ENCODE results near the gene LCN6. TPM values are rescaled to one million over a fixed set of nuclear protein-coding genes. Genes with fewer than 3 reads are reported as not detected.
"Not testable (repeated sequence)": the region's sequence is repeated elsewhere in the genome, so short reads cannot be mapped to it uniquely, and the experiment has no call there.

Gene LCN6
- total and polyA plus RNA-seq, 7 donors: 0.44 to 15.0 (median 10.7) TPM

DNA sequence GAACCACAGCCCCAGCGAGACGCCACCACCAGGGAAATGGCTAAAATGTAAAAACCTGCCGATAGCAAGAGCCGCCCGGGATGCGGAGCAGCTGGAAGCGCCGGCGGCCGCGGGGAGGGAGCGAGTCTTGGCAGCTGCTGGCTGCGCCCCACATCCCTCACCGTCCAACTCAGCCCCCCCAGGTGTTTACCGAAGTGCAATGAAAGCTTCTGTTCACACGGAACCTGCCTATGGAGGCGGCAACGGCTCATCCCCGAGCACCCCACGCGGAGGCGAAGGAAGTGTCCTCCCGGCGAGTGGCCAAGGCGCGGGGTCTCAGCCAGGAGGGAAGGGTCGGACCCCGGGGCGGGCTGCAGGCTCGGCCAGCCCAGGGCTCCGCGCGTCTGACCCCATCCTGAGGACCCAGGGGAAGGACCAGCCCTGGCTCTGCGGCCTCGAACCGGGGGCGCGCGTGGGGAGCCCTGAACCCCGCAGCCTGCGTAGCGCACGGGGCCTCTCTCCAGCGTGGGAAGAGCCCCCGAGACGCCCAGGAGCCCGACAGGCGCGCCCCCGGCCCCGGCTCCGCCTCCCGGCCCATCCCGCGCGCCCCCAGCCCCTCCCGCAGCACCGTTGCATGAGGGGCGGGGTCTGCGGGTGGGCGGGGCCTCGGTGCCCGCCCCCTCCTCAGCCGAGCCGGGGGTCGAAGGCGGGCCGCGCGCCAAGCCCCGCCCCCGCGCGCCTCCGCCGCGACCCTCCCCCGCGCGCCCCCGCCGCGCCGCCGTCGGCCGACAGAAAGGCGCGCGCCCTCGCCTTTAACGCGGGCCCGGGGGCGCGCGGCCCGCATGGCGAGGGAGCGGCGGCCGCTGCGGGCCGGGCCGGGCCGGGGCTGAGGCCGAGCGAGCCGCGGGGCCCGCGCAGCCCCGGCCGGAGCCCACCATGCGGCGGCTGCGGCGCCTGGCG, 36.3 kb downstream of the LCN6 start, which contains the start of gene DIPK1B:
TSS of gene DIPK1B (plus strand) at position 822 of the 939 bp plus-strand sequence. CDS start at position 916, 94 bp downstream.
- 1 to 2% (median 2%) methylated on average over 45 to 117 of the region's 119 CpGs for WGBS, 3 donors
- DNase-seq (no peak), ATAC-seq (no peak)
- Histone ChIP-seq H3K9me3 (no peaks in the 10 kb centered on the region), H3K36me3 (ENCODE audit: insufficient read depth in 1 of 2, low read depth in 1 of 2) (no peaks in the 10 kb centered on the region), H3K4me1 (peaks cover 9% of the 10 kb centered on the region), H3K27me3 (ENCODE audit: insufficient read depth in 3 of 3, low read length in 2 of 3) (peaks cover 0 to 46% (median 21%) of the 10 kb centered on the region in 3 donors), H3K4me3 (peak within 1 kb of the TSS; percentile 55), H3K27ac (no peak within 1 kb of the TSS)
- intact Hi-C loops (cut with DNase I): no loop called here
- no peak for TF ChIP-seq CTCF (IDR thresholded peaks at IDR 0.05)

DNA sequence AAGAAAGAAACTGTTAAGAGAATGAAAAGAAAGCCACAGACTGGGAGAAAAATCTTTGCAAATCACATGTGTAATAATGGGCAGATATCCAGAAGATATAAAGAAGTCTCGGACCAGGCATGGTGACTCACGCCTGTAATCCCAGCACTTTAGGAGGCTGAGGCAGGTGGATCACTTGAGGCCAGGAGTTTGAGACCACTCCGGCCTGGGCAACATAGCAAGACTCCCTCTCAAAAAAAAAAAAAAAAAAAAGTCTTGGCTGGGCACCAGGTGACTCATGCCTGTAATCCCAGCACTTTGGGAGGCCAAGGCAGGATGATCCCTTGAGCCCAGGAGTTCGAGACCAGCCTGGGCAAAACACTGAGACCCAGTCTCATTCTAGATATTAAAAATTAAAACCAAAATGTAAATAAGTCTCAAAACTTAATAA, 37.1 kb downstream of the LCN6 start:
- H3K27ac ChIP-seq; H3K4me1 ChIP-seq; H3K9me3 ChIP-seq; H3K4me3 ChIP-seq; DNase-seq; intact Hi-C loops (cut with DNase I); H3K36me3 ChIP-seq (ENCODE audit: insufficient read depth in 1 of 2, low read depth in 1 of 2): not testable (repeated sequence)
- H3K27me3 ChIP-seq (ENCODE audit: insufficient read depth in 3 of 3, low read length in 2 of 3): peaks cover 0 to 46% (median 21%) of the 10 kb centered on the region in 3 donors
- WGBS, 3 donors: 39 to 59% (median 40%) methylated on average over 4 of the region's 4 CpGs
- peak in 1 of 4 donors; percentile 39 for ATAC-seq

- 86 to 88% (median 86%) methylated on average over 7 of the region's 7 CpGs for WGBS, 3 donors
- no peak for DNase-seq
- Histone ChIP-seq H3K27ac (no peak overlapping the region), H3K27me3 (ENCODE audit: insufficient read depth in 3 of 3, low read length in 2 of 3) (peaks cover 0 to 45% (median 18%) of the 10 kb centered on the region in 3 donors), H3K4me1 (peaks cover 9% of the 10 kb centered on the region), H3K4me3 (no peak overlapping the region), H3K9me3 (no peaks in the 10 kb centered on the region), H3K36me3 (ENCODE audit: insufficient read depth in 1 of 2, low read depth in 1 of 2) (no peaks in the 10 kb centered on the region)
- intact Hi-C loops (cut with DNase I): no loop called here
- no peak for ATAC-seq
- no peak for TF ChIP-seq CTCF (IDR thresholded peaks at IDR 0.05)
Measured at GRCh38 chr9:136710543-136710942, 37.8 kb downstream of the LCN6 start.

DNA sequence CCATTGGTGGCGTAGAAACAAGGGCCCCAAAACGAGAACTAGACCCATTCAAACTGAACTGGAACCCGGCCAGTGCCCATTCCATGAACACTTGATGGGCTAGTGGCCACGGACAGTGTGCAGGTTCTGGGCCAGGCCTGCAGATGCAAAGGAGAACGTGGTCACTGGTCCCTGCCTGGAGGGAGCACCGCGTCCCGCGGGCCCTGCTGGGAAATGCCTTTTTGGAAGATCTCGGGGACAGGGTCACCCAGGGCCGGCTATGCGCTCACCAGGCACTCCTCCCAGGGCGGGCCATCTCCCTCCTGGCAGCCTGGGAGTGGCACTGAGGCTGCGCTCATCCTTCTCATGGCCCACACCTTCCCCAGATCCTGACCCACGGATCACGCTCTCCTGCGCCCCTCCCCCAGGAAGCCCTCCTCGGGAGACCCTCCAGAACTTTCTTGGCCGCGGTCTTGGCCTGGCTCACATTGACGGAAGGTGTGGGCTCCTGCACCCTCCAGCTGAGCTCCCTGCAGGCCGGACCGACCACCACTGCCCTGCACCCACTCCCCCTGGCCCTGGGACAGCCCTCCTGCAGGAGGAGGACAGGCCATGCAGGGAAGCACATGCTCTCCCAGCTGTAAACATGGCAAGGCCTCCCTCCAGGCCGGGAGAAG, 38.7 kb downstream of the LCN6 start:
- H3K27ac ChIP-seq: no peak overlapping the region
- H3K4me1 ChIP-seq: peaks cover 9% of the 10 kb centered on the region
- intact Hi-C loops (cut with DNase I): no loop called here
- no peak for DNase-seq
- H3K36me3 ChIP-seq (ENCODE audit: insufficient read depth in 1 of 2, low read depth in 1 of 2): no peaks in the 10 kb centered on the region
- TF ChIP-seq CTCF (IDR thresholded peaks at IDR 0.05): no peak
- H3K9me3 ChIP-seq: no peaks in the 10 kb centered on the region
- ATAC-seq: no peak
- peaks cover 0 to 37% (median 13%) of the 10 kb centered on the region in 3 donors for H3K27me3 ChIP-seq (ENCODE audit: insufficient read depth in 3 of 3, low read length in 2 of 3)
- 82 to 88% (median 85%) methylated on average over 23 to 24 of the region's 24 CpGs for WGBS, 3 donors
- no peak overlapping the region for H3K4me3 ChIP-seq

All from psoas muscle (tissue), 8 donors.